Measurements from ENCODE around the gene TSPAN18.

GRCh38 chr11:44967930-44968496 is 241.3 kb downstream of the TSPAN18 start:
- TF ChIP-seq POLR2AphosphoS5 (IDR thresholded peaks at IDR 0.05; ENCODE audit: low read depth, low read length) (no peak), CTCF (IDR thresholded peaks at IDR 0.05; ENCODE audit: control extremely low read depth in 1 of 3, insufficient read depth in 1 of 3, low read depth in 1 of 3, low read length in 3 of 3) (no peak), RAD21 (IDR thresholded peaks at IDR 0.05 in 1 of 2, conservative IDR thresholded peaks at IDR 0.05 in 1 of 2; ENCODE audit: low read depth in 2 of 2, low read length in 2 of 2) (no peak), TAF1 (IDR thresholded peaks at IDR 0.05; ENCODE audit: low read depth, low read length) (no peak), POLR2A (IDR thresholded peaks at IDR 0.05; ENCODE audit: control extremely low read depth in 1 of 2, low read depth in 2 of 2, low read length in 2 of 2) (no peak), KDM5A (IDR thresholded peaks at IDR 0.05; ENCODE audit: low read length) (no peak), RFX5 (IDR thresholded peaks at IDR 0.05; ENCODE audit: borderline replicate concordance, low read depth, low read length) (no peak), SIN3A (conservative IDR thresholded peaks at IDR 0.05 in 1 of 2, IDR thresholded peaks at IDR 0.05 in 1 of 2; ENCODE audit: low read depth in 1 of 2, low read length in 2 of 2) (no peak)
